Activated T-cell treated with anti-CD3 and anti-CD28 coated beads, Interleukin-2, amount 50 U/mL, for 24 hours (primary cell): ENCODE results near the gene IMPDH2.

Experiments
- DNase-seq: peaks from one replicate; pipeline ENCODE4 v3.0.0-alpha.2; 2020
- H3K27ac Mint-ChIP-seq: 2 replicates; pipeline ENCODE4 v1.8.0; 2020; ENCODE audit warnings: mild to moderate bottlenecking, mixed read lengths
- H3K27me3 Mint-ChIP-seq: 2 replicates; pipeline ENCODE4 v1.8.0; 2020; ENCODE audit warnings: mixed read lengths
- H3K36me3 Mint-ChIP-seq: 2 replicates; pipeline ENCODE4 v1.8.0; 2020; ENCODE audit warnings: low read depth, mixed read lengths
- H3K4me1 Mint-ChIP-seq: 2 replicates; pipeline ENCODE4 v1.8.0; 2020; ENCODE audit warnings: low read depth, mixed read lengths
- H3K4me3 Mint-ChIP-seq: 2 replicates; pipeline ENCODE4 v1.8.0; 2020; ENCODE audit warnings: mild to moderate bottlenecking, moderate library complexity, mixed read lengths
- H3K9me3 Mint-ChIP-seq: 2 replicates; pipeline ENCODE4 v1.8.0; 2020; ENCODE audit warnings: mixed read lengths

The IMPDH2 gene

GRCh38 chr3:49005303-49005680 lies 23.9 kb downstream of the IMPDH2 start:
- peaks cover 29% of the 10 kb centered on the region for H3K4me1 Mint-ChIP-seq
- no peaks in the 10 kb centered on the region for H3K9me3 Mint-ChIP-seq
- H3K27ac Mint-ChIP-seq = peak overlapping the region; percentile 44
- H3K4me3 Mint-ChIP-seq = no peak overlapping the region
- peaks cover 31% of the 10 kb centered on the region for H3K36me3 Mint-ChIP-seq
- no peaks in the 10 kb centered on the region for H3K27me3 Mint-ChIP-seq
- DNase-seq = no peak

DNA sequence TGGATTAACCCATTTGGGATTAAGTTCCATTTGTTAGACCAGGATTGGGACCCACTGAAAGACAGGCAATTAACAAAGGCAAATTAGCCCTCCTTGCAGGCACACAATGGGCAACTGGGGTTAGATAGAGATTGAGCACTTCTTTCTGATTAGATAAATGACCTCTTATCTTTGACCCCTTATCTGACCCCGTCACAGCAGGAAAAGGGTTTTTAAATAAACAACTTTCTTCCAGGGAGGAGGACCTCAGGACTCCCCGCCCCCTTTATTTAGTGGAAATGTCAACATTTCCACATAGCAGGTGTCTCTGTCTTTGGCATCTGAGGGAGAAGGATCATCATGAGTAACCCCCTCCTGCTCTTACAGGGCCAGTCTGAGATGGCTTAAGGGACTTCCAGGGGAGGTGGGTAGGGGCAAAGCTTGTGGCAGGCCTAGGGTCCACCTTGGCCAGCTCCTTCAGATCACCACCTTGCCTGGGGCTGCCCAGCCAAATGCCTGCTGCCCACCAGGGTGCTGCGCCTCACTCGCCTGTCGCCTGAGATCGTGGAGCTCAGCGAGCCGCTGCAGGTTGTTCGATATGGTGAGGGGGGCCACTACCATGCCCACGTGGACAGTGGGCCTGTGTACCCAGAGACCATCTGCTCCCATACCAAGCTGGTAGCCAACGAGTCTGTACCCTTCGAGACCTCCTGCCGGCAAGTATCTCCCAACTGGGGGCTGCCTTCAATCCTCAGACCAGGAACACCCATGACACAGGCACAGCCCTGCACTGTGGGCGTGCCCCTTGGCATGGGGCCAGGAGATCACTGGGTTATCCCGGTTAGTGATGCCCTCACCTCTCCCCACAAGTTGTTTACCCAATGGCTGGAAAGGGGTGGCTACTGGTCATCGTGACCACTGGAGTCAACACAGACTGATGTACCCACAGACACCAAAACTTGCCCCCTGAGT lies 24.6 kb downstream of the IMPDH2 start:
- Mint-ChIP-seq H3K4me1 (peaks cover 29% of the 10 kb centered on the region), H3K36me3 (peaks cover 27% of the 10 kb centered on the region), H3K27ac (no peak overlapping the region), H3K27me3 (no peaks in the 10 kb centered on the region), H3K9me3 (no peaks in the 10 kb centered on the region), H3K4me3 (no peak overlapping the region)
- DNase-seq = no peak

DNA sequence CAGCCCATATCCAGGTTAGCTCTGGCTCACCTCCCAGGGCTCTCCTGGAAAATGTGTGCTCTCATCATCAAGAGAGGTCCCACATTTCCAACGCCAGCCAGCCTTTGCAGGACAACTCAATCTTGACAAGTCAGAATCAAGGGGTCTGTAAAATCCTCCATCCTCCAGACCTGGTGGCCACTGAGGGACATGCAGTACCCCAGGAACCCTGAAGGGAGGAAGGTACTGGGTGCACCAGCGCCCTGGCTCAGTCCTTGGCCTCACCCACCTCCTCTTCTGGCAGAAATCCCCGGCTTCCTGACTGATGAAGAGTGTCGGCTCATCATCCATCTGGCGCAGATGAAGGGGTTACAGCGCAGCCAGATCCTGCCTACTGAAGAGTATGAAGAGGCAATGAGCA lies 28.0 kb downstream of the IMPDH2 start:
- peaks cover 26% of the 10 kb centered on the region for H3K36me3 Mint-ChIP-seq
- peaks cover under 1% of the 10 kb centered on the region for H3K4me1 Mint-ChIP-seq
- H3K27ac Mint-ChIP-seq = peak overlapping the region; percentile 66
- H3K4me3 Mint-ChIP-seq = no peak overlapping the region
- H3K9me3 Mint-ChIP-seq = no peaks in the 10 kb centered on the region
- no peaks in the 10 kb centered on the region for H3K27me3 Mint-ChIP-seq
- DNase-seq = no peak

DNA sequence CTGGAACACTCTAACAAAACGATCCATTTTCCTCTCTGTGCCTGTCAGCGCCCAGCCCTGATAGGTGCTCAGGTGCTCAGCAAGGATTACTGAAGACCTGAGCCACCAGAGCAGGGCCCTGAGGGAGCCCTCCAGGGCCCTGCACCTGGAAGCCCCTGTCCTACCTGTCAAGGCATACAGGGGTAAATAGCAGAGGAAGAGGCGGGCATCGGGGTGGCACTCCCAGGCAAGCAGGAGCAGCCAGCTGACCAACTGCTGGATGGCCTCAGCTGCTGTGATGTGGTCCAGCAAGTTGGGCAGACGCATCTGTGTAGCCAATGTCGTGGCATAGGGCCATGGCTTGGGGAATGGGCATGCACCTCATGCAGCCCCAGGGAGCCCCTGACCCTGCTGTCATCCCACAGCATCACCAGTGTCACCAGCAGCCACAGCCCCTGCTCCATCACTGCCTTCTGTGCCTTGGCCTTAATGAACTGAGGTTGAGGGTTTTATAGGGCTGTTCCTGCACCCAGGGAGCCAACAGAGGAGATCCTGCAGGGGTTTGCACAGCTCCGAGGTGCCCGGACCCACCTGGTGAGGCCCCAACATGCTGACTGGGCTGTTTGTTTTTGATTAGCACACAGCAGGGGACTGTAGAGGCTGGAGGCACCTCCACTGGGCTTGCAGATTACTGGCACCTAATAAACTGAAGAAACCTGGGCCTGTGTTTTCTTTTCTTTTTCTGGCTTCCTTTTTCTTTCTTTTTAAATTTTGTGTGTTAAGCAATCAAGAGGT lies 29.9 kb downstream of the IMPDH2 start:
- Mint-ChIP-seq H3K4me1 (peaks cover 7% of the 10 kb centered on the region), H3K27me3 (no peaks in the 10 kb centered on the region), H3K27ac (peak overlapping the region; percentile 53), H3K36me3 (peaks cover 36% of the 10 kb centered on the region), H3K4me3 (no peak overlapping the region), H3K9me3 (no peaks in the 10 kb centered on the region)
- no peak for DNase-seq

GRCh38 chr3:48997714-48998637 lies 31.2 kb downstream of the IMPDH2 start:
- no peaks in the 10 kb centered on the region for H3K27me3 Mint-ChIP-seq
- no peak overlapping the region for H3K4me3 Mint-ChIP-seq
- peak overlapping the region; percentile 37 for H3K27ac Mint-ChIP-seq
- DNase-seq = no peak
- peaks cover 16% of the 10 kb centered on the region for H3K4me1 Mint-ChIP-seq
- H3K36me3 Mint-ChIP-seq = peaks cover 47% of the 10 kb centered on the region
- no peaks in the 10 kb centered on the region for H3K9me3 Mint-ChIP-seq

- no peak for DNase-seq
- H3K4me3 Mint-ChIP-seq = no peak overlapping the region
- H3K36me3 Mint-ChIP-seq = peaks cover 48% of the 10 kb centered on the region
- no peaks in the 10 kb centered on the region for H3K9me3 Mint-ChIP-seq
- no peak overlapping the region for H3K27ac Mint-ChIP-seq
- H3K4me1 Mint-ChIP-seq = peaks cover 16% of the 10 kb centered on the region
- H3K27me3 Mint-ChIP-seq = no peaks in the 10 kb centered on the region
Measured at GRCh38 chr3:48997102-48997635, 32.0 kb downstream of the IMPDH2 start.

GRCh38 chr3:48996640-48997039 lies 32.6 kb downstream of the IMPDH2 start:
- H3K4me3 Mint-ChIP-seq = no peak overlapping the region
- H3K27ac Mint-ChIP-seq = no peak overlapping the region
- peaks cover 21% of the 10 kb centered on the region for H3K4me1 Mint-ChIP-seq
- no peaks in the 10 kb centered on the region for H3K9me3 Mint-ChIP-seq
- H3K27me3 Mint-ChIP-seq = no peaks in the 10 kb centered on the region
- H3K36me3 Mint-ChIP-seq = peaks cover 53% of the 10 kb centered on the region
- DNase-seq = no peak

DNA sequence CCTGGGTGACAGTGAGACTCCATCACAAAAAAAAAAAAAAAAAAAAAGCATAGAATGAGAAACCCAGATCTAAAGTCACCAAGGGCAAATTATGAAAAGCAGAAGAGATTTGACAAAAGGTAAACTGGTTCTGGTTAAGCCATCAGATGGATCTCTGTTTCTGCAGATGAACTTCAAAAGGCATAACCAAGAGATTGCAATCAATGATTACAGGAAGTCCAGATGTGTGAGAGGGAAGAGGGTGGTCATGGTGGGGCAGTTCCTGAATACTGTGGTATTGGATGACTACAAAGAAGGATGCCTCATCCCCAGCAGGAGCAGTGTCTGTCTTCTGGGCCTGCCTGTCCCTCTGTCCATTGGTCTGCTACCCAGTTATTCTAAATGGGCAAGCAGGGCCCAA lies 35.4 kb downstream of the IMPDH2 start:
- DNase-seq = no peak
- H3K27me3 Mint-ChIP-seq = no peaks in the 10 kb centered on the region
- H3K4me3 Mint-ChIP-seq = no peak overlapping the region
- peaks cover 71% of the 10 kb centered on the region for H3K36me3 Mint-ChIP-seq
- H3K9me3 Mint-ChIP-seq = no peaks in the 10 kb centered on the region
- H3K4me1 Mint-ChIP-seq = peaks cover 36% of the 10 kb centered on the region
- peak overlapping the region; percentile 35 for H3K27ac Mint-ChIP-seq

DNA sequence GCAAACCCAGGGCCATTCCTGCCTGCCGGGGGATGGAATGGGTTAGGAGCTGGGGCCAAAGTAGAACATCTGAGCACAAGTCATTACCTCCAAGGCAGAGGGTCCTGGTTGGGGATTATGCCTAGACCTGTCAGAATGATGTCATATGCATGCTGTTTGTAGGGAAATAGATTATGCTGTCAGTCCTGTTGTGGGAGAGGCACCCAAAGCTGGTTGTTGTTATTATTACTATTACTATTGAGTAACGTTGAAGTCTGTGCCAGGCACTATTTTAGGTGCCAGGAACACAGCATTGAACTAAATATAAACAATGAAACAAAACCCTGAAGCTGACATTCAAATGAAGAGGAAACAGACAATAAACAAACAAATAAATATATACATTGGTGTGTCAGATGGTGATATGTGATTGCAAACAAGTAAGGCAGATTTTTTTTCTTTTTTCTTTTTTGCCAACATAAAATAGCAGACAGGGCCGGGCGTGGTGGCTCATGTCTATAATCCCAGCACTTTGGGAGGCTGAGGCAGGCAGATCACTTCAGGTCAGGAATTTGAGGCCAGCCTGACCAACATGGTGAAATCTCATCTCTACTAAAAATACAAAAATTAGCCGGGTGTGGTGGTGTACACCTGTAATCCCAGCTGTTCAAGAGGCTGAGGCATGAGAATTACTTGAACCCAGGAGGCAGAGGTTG lies 37.2 kb downstream of the IMPDH2 start:
- no peaks in the 10 kb centered on the region for H3K27me3 Mint-ChIP-seq
- peak overlapping the region; percentile 92 for H3K4me3 Mint-ChIP-seq
- H3K27ac Mint-ChIP-seq = peak overlapping the region; percentile 93
- H3K9me3 Mint-ChIP-seq = no peaks in the 10 kb centered on the region
- DNase-seq = no peak
- H3K36me3 Mint-ChIP-seq = peaks cover 58% of the 10 kb centered on the region
- H3K4me1 Mint-ChIP-seq = peaks cover 46% of the 10 kb centered on the region

GRCh38 chr3:48990636-48991469 lies 38.3 kb downstream of the IMPDH2 start:
- no peaks in the 10 kb centered on the region for H3K27me3 Mint-ChIP-seq

GRCh38 chr3:48989796-48990635 lies 39.2 kb downstream of the IMPDH2 start, which contains the start of gene P4HTM:
P4HTM (plus strand) TSS chr3:48990241; CDS start chr3:48990257, 16 bp downstream.
- Mint-ChIP-seq H3K36me3 (peaks cover 61% of the 10 kb centered on the region), H3K27ac (peak within 1 kb of the TSS; percentile 93), H3K9me3 (no peaks in the 10 kb centered on the region), H3K4me1 (peaks cover 44% of the 10 kb centered on the region), H3K4me3 (peak within 1 kb of the TSS; percentile 92), H3K27me3 (no peaks in the 10 kb centered on the region)
- DNase-seq = peak; percentile 86

More at GRCh38 chr3:48990636-48991469, 38.3 kb downstream of the IMPDH2 start:
- H3K36me3 Mint-ChIP-seq = peaks cover 60% of the 10 kb centered on the region
- peak overlapping the region; percentile 92 for H3K4me3 Mint-ChIP-seq
- H3K9me3 Mint-ChIP-seq = no peaks in the 10 kb centered on the region
- peaks cover 47% of the 10 kb centered on the region for H3K4me1 Mint-ChIP-seq
- DNase-seq = peak; percentile 61
- peak overlapping the region; percentile 93 for H3K27ac Mint-ChIP-seq

DNA sequence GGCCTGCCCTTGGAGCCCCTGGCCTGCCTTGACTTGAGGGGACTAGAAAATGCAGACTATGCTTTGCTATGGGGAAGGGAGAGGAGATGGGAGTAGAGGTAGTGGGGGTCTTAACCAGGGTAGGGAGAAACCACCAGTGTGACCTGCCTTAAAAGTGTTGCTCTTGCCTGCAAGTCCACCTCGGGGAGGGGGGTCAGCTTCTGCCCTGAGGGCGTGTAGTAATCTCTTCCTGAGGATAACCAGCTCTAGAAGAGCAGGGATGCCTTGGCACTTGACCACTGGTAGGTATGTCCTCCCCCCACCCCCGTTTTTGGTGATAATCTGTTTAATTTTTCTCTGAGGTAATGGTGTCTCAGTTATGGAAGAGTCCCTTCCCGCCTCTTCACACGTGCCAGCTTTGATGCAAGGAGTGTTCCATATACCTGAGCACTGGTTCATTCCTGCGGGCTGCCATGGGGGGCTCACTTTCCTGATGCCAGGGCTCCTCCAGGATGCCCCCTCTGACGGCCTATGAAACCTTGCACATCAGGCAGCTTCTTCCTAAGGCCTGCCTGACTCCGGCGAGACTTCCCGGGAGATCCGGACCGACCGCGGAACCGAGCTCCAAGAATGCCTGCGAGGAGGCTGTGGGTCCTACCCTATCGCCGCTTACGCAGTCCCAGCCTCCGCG lies 39.9 kb downstream of the IMPDH2 start:
- no peak for DNase-seq
- Mint-ChIP-seq H3K4me1 (peaks cover 40% of the 10 kb centered on the region), H3K36me3 (peaks cover 63% of the 10 kb centered on the region), H3K27ac (peak overlapping the region; percentile 93), H3K4me3 (peak overlapping the region; percentile 92), H3K9me3 (no peaks in the 10 kb centered on the region), H3K27me3 (no peaks in the 10 kb centered on the region)
